Measurements from ENCODE around the gene PLEKHM2.

PLEKHM2 gene

GRCh38 chr1:15680561-15681348 is 3.4 kb upstream of the PLEKHM2 start:
- no peak overlapping the region for H3K4me3 ChIP-seq (ENCODE audit: low read depth, low read length)
- TF ChIP-seq CTCF (IDR thresholded peaks at IDR 0.05; ENCODE audit: low read depth, low read length, missing control alignments), result no peak
- in situ Hi-C loops (cut with HindIII; ENCODE audit: low sequenced_read_pairs), result no loop called here
- peak; percentile 53 for DNase-seq (ENCODE audit: low read depth)

- no peak for TF ChIP-seq CTCF (IDR thresholded peaks at IDR 0.05; ENCODE audit: low read depth, low read length, missing control alignments)
- in situ Hi-C loops (cut with HindIII; ENCODE audit: low sequenced_read_pairs), result no loop called here
- DNase-seq (ENCODE audit: low read depth), result no peak
- H3K4me3 ChIP-seq (ENCODE audit: low read depth, low read length), result no peak overlapping the region
Measured at GRCh38 chr1:15681349-15682292, 2.5 kb upstream of the PLEKHM2 start.

GRCh38 chr1:15682936-15683341 is 1.2 kb upstream of the PLEKHM2 start:
- TF ChIP-seq CTCF (IDR thresholded peaks at IDR 0.05; ENCODE audit: low read depth, low read length, missing control alignments), result no peak
- H3K4me3 ChIP-seq (ENCODE audit: low read depth, low read length), result no peak overlapping the region
- DNase-seq (ENCODE audit: low read depth), result no peak
- in situ Hi-C loops (cut with HindIII; ENCODE audit: low sequenced_read_pairs), result no loop called here

- H3K4me3 ChIP-seq (ENCODE audit: low read depth, low read length), result peak overlapping the region; percentile 88
- TF ChIP-seq CTCF (IDR thresholded peaks at IDR 0.05; ENCODE audit: low read depth, low read length, missing control alignments), result no peak
- DNase-seq (ENCODE audit: low read depth), result no peak
- in situ Hi-C loops (cut with HindIII; ENCODE audit: low sequenced_read_pairs), result no loop called here
Measured at GRCh38 chr1:15683345-15684039, 628 bp upstream of the PLEKHM2 start.

- no peak for DNase-seq (ENCODE audit: low read depth)
- TF ChIP-seq CTCF (IDR thresholded peaks at IDR 0.05; ENCODE audit: low read depth, low read length, missing control alignments), result peak; percentile 8
- in situ Hi-C loops (cut with HindIII; ENCODE audit: low sequenced_read_pairs), result no loop called here
- H3K4me3 ChIP-seq (ENCODE audit: low read depth, low read length), result peak overlapping the region; percentile 88
Measured at GRCh38 chr1:15684468-15685291, 560 bp downstream of the PLEKHM2 start.

Measured in astrocyte of the cerebellum (primary cell).